RWPE1 (cell line): ENCODE results near the gene SLFN12L.
"Not testable (repeated sequence)": the region's sequence is repeated elsewhere in the genome, so short reads cannot be mapped to it uniquely, and the experiment has no call there.

Experiments
- CTCF ChIA-PET: fragments of 350-600 bp; sonication (Branson Sonifier 250); formaldehyde crosslinking; extraction: SDS; loops from one replicate; lab custom pipeline; 2021; lab: Yijun Ruan, JAX
- POLR2A ChIA-PET: fragments of 400-600 bp; formaldehyde crosslinking; extraction: SDS; loops from one replicate; lab custom pipeline; 2020; ENCODE audit warnings: antibody characterized with exemption; ENCODE audit not compliant: low non-redundant PET; lab: Yijun Ruan, JAX
- DNase-seq: peaks from one replicate; pipeline ENCODE4 v3.0.0; 2012; ENCODE audit warnings: low spot score
- H3K27ac ChIP-seq: fragments of 450-650 bp; 2 replicates; pipeline ENCODE4 v1.5.1; 2017
- TF ChIP-seq, protein P1 (sequence below): fragments of 450-650 bp; conservative IDR thresholded peaks from 2 replicates; pipeline ENCODE4 v1.5.1; 2017; ENCODE audit warnings: low read depth, mild to moderate bottlenecking

The SLFN12L gene

DNA sequence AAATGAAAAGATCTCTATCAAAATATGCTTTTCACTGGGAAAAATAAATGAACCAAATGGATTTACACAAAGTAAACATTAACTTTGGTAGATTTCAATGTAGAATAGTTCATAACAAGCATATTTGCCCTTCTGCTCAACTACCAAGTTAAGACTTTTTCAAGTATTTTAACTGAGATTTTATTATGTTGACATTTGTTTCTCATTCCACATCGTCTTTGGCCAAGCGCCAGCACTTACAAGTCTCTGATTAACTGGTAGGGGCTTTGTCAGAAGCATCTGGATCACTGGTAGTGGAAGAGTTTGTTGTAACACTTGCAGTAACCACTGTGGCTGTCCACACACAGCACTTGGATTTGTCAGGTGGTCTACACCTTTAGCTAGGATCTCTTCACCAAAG, 22.9 kb downstream of the SLFN12L start:
- no peak for DNase-seq
- ChIA-PET CTCF (interaction anchor here (0.9 kb wide), 1 partner anchor 25 kb away, joined by 3 read pairs; no protein-coding TSS in a partner anchor), POLR2A (no interaction called here)
- TF ChIP-seq, protein P1, sequence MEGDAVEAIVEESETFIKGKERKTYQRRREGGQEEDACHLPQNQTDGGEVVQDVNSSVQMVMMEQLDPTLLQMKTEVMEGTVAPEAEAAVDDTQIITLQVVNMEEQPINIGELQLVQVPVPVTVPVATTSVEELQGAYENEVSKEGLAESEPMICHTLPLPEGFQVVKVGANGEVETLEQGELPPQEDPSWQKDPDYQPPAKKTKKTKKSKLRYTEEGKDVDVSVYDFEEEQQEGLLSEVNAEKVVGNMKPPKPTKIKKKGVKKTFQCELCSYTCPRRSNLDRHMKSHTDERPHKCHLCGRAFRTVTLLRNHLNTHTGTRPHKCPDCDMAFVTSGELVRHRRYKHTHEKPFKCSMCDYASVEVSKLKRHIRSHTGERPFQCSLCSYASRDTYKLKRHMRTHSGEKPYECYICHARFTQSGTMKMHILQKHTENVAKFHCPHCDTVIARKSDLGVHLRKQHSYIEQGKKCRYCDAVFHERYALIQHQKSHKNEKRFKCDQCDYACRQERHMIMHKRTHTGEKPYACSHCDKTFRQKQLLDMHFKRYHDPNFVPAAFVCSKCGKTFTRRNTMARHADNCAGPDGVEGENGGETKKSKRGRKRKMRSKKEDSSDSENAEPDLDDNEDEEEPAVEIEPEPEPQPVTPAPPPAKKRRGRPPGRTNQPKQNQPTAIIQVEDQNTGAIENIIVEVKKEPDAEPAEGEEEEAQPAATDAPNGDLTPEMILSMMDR, result no peak
- H3K27ac ChIP-seq, result no peak overlapping the region

DNA sequence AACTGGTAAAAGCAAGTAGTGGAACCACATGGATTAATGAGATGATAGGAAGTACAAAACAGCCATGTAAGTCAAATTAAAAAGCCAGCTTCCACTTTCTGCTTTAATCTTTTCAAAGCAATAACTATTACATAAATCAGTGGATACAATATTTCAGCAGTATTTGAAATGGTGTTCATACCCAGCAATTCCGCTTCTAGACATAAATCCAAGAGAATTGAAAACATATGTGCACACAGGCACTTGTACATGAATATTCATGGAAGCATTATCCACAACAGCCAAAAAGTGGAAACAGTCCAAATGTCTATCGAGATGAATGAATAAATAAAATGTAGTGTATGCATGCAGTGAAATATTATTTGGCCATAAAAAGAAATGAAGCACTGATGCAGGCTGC, 27.4 kb downstream of the SLFN12L start:
- no peak for DNase-seq
- TF ChIP-seq, protein P1, result no peak
- ChIA-PET CTCF (no interaction called here), POLR2A (no interaction called here)
- H3K27ac ChIP-seq, result no peak overlapping the region

DNA sequence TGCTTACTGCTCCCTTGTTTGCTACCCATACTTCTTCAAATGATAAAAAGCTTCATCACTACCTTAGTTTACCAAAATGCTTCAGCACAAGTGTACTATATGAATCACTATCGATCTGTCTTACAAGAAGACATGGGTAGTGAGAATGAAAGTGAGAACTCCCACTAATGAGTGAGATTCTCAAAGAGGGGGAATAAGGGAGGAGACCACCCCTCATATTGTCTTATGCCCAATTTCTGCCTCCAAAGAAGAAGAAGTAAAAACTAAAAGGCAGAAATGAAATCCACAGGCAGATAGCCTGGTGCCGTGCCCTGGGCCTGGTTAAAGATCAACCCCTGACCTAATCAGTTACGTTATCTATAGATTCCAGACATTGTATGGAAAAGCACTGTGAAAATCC, 29.8 kb downstream of the SLFN12L start:
- H3K27ac ChIP-seq, POLR2A ChIA-PET, CTCF ChIA-PET, DNase-seq: not testable (repeated sequence)

DNA sequence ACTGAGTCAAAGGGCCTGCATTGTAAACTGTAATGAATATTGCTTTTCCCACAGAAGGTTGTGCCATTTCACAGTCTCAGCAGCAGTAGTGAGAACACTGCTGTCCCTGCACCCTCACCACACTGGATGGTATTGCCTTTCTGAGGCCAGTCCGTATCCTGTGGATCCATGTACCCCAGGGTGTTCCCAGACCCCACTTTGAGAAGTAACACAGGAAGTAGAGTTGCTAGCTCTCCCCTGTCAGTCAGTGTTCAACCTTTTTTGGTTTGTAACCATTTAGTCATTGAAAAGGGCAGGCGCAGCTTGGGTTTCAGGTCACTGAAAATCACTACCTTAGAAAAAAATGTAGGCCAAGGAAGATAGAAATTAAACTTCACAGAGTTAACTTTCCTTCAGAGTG, 37.9 kb downstream of the SLFN12L start:
- CTCF ChIA-PET, result no interaction called here
- POLR2A ChIA-PET, result no interaction called here
- TF ChIP-seq, protein P1, result no peak

DNA sequence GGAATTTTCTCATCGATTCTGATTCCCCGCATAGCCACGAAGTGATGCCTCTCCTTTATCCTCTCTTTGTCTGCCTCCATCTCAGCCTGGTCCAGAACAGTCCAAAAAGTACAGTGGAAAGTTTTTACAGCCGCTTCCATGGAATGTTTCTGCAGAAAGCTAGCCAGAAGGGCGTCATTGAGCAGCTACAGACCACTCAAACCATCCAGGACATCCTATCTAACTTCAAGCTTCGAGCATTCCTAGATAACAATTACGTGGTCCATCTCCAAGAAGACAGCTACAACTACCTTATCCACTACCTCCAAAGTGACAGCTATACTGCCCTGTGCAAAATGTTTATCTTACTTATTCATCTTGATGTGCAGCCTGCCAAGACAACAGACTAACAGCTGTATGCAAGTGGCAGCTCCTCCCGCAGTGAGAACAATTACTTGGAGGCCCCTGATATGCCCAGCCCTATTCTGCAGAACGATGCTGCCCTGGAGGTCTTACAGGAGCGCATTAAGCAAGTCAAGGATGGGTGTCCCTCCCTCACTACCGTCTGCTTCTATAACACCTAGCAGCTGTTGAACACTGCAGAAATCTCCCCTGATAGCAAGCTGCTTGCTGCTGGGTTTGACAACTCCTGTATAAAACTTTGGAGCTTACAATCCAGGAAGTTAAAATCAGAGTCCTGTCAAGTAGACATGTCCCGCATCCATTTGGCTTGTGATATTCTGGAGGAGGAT, 38.9 kb downstream of the SLFN12L start:
- TF ChIP-seq, protein P1, result no peak
- ChIA-PET POLR2A (no interaction called here), CTCF (interaction anchor here (0.6 to 0.8 kb wide), 2 partner anchors 36 to 122 kb away, joined by 3 to 4 read pairs; no protein-coding TSS in a partner anchor)
- H3K27ac ChIP-seq, result no peak overlapping the region
- DNase-seq, result no peak

More for the DNA sequence above, 37.9 kb downstream of the SLFN12L start:
- no peak for DNase-seq
- no peak overlapping the region for H3K27ac ChIP-seq

DNA sequence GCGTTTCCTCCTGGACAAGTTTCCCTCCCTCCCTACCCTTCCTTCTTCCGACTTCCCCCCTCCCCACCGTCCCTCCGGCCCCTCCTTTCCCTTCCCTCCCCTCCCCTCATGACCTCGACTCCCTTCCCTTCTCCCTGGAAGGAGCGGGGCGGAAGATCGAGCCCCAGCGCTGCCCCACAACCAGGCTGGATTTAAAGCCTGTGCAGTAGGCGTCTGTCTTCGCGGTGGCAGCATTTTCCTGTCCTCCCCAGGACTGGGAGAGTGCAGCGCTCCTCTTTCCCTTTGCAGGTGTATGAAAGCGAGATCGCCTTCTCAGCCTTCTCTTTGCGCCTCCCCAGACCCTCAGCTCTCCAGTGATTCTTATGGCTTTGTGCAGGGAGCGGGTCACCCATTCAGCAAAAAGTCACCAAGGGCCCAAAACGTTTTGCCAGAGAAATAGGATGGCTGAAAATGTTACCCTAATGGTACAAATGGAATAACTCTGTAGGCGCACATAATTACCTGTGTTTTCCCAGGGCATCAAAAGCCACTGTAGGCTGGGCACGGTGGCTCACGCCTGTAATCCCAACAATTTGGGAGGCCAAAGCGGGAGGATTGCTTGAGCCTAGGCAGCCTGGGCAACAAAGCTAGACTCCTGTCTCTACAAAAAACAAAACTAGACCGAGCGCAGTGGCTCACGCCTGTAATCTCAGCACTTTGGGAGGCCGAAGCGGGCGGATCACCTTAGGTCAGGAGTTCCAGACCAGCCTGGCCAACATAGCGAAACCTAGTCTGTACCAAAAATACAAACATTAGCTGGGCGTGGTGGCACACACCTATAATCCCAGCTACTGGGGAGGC, 40.8 kb downstream of the SLFN12L start:
- DNase-seq, result no peak
- CTCF ChIA-PET, result no interaction called here
- POLR2A ChIA-PET, result no interaction called here
- H3K27ac ChIP-seq, result no peak overlapping the region
- TF ChIP-seq, protein P1, result no peak
